IPS DF 6.9 (cell line): Measurements from ENCODE around the gene PRR20E.
"Not testable (repeated sequence)": the region's sequence is repeated elsewhere in the genome, so short reads cannot be mapped to it uniquely, and the experiment has no call there.

Experiments used
- DNase-seq: peaks from one replicate; pipeline ENCODE4 v3.0.0-alpha.2; 2013; ENCODE audit warnings: low read depth, low spot score
- H3K27ac ChIP-seq: one replicate; pipeline ENCODE4 v1.5.1; 2013; ENCODE audit warnings: low read length, control low read depth
- H3K27me3 ChIP-seq: 2 replicates; pipeline ENCODE4 v1.6.1; 2013; ENCODE audit warnings: mild to moderate bottlenecking, low read length; ENCODE audit not compliant: control insufficient read depth, insufficient read depth
- H3K36me3 ChIP-seq: 2 replicates; pipeline ENCODE4 v1.6.1; 2013; ENCODE audit warnings: low read length; ENCODE audit not compliant: control insufficient read depth, insufficient read depth
- H3K4me1 ChIP-seq: 2 replicates; pipeline ENCODE4 v1.6.1; 2013; ENCODE audit warnings: low read length; ENCODE audit not compliant: control insufficient read depth, insufficient read depth
- H3K4me3 ChIP-seq: 2 replicates; pipeline ENCODE4 v1.5.1; 2013; ENCODE audit warnings: mild to moderate bottlenecking, low read length
- H3K9me3 ChIP-seq: 2 replicates; pipeline ENCODE4 v1.6.1; 2013; ENCODE audit warnings: low read length, inconsistent platforms; ENCODE audit not compliant: control insufficient read depth, insufficient read depth
- WGBS: extraction: QIAGEN DNeasy Blood & Tissue Kit; methylation state at CpG from one replicate; pipeline ENCODE4 v1.1.7; 2013; ENCODE audit warnings: mixed read lengths, missing lambda C conversion rate; ENCODE audit not compliant: insufficient read length, insufficient coverage; 5-methylcytosine and 5-hydroxymethylcytosine counted together

PRR20E gene

GRCh38 chr13:57160332-57160731 is 6.7 kb upstream of the PRR20E start, which contains the start of gene PRR20D:
Gene PRR20D, plus strand, starts transcription at chr13:57160632. Its CDS starts 387 bp downstream, at chr13:57161019.
- not testable (repeated sequence) for H3K36me3 ChIP-seq, DNase-seq, H3K4me3 ChIP-seq, H3K27me3 ChIP-seq, H3K9me3 ChIP-seq, H3K4me1 ChIP-seq, H3K27ac ChIP-seq
- WGBS: no CpG with 5 or more reads among the region's 22 CpGs

- no peaks in the 10 kb centered on the region for H3K4me1 ChIP-seq
- H3K36me3 ChIP-seq: no peaks in the 10 kb centered on the region
- H3K4me3 ChIP-seq: no peak overlapping the region
- H3K9me3 ChIP-seq: no peaks in the 10 kb centered on the region
- no peaks in the 10 kb centered on the region for H3K27me3 ChIP-seq
- no CpG with 5 or more reads among the region's 1 CpG for WGBS
- no peak overlapping the region for H3K27ac ChIP-seq
- no peak for DNase-seq
Measured at GRCh38 chr13:57191667-57192066, 24.7 kb downstream of the PRR20E start.

GRCh38 chr13:57212989-57213388 is 46.0 kb downstream of the PRR20E start:
- no CpG with 5 or more reads among the region's 1 CpG for WGBS
- H3K4me1 ChIP-seq: no peaks in the 10 kb centered on the region
- H3K27me3 ChIP-seq: no peaks in the 10 kb centered on the region
- no peaks in the 10 kb centered on the region for H3K9me3 ChIP-seq
- no peak for DNase-seq
- no peak overlapping the region for H3K4me3 ChIP-seq
- no peak overlapping the region for H3K27ac ChIP-seq
- H3K36me3 ChIP-seq: no peaks in the 10 kb centered on the region
